Endothelial cell of umbilical vein (primary cell): ENCODE measurements around the gene GGA3. TPM values are rescaled to one million over a fixed set of nuclear protein-coding genes. Genes with fewer than 3 reads are reported as not detected.

Source experiments
- BruUV-seq: library from RNA; stranded (reverse); fragments of 400-500 nt; replicated peaks from 2 replicates; lab custom pipeline; 2021; lab: Mats Ljungman, UMichigan
- CTCF ChIA-PET: fragments of 300-600, 350-600 bp; sonication (Branson Sonifier 250); formaldehyde crosslinking; loops from one replicate; lab custom pipeline; 2021; ENCODE audit warnings: antibody characterized with exemption, inconsistent platforms; lab: Charles Lee
- POLR2A ChIA-PET: fragments of 300-600, 350-600 bp; sonication (Branson Sonifier 250); formaldehyde crosslinking; loops from one replicate; lab custom pipeline; 2021; ENCODE audit warnings: antibody characterized with exemption, inconsistent platforms; lab: Charles Lee
- DNase-seq: peaks from one replicate; pipeline ENCODE4 v3.0.0-alpha.2; 2011; ENCODE audit warnings: low read depth, low spot score
- FAIRE-seq: peaks from 2 replicates; lab custom pipeline; 2011; peaks lifted over from hg19 to GRCh38; lab: Jason Lieb, UNC
- H2AFZ ChIP-seq: 2 replicates; pipeline ENCODE4 v1.6.0; 2012; ENCODE audit warnings: low read depth, low read length, control low read depth, inconsistent platforms
- H3K27ac ChIP-seq: 2 replicates; pipeline ENCODE4 v1.5.1; 2011; ENCODE audit warnings: low read depth, mild to moderate bottlenecking, control low read depth, low read length, moderate library complexity; ENCODE audit not compliant: insufficient read depth
- H3K27me3 ChIP-seq, 2 experiments: 2 replicates each; pipeline versions ENCODE4 v1.6.0 to v1.6.1; 2011; ENCODE audit warnings: low read length in 2 of 2, mixed read lengths in 1 of 2; ENCODE audit not compliant: control insufficient read depth in 2 of 2, insufficient read depth in 2 of 2
- H3K36me3 ChIP-seq, 2 experiments: 2 replicates in 1 of 2; 3 replicates in 1 of 2; pipeline ENCODE4 v1.5.1; 2011; ENCODE audit warnings: low read length in 2 of 2, mild to moderate bottlenecking in 1 of 2, moderate library complexity in 1 of 2; ENCODE audit not compliant: control insufficient read depth in 2 of 2, insufficient read depth in 2 of 2; ENCODE audit errors: extremely low read depth in 1 of 2
- H3K4me1 ChIP-seq: 3 replicates; pipeline ENCODE4 v1.5.1; 2011; ENCODE audit warnings: mild to moderate bottlenecking, low read length; ENCODE audit not compliant: control insufficient read depth, insufficient read depth; ENCODE audit errors: extremely low read depth
- H3K4me2 ChIP-seq: 2 replicates; pipeline ENCODE4 v1.6.1; 2011; ENCODE audit warnings: low read length, control low read depth, mixed read lengths; ENCODE audit not compliant: insufficient read depth
- H3K4me3 ChIP-seq, 3 experiments: fragments of 200-600 bp in 1 of 3; sonication (generic), shearing (Covaris generic) in 1 of 3; replicated peaks in 1 of 3; 2 replicates each; pipeline ENCODE4 v1.5.1; 2011 to 2016; ENCODE audit warnings: control low read depth in 3 of 3, low read length in 3 of 3, mild to moderate bottlenecking in 2 of 3, inconsistent platforms in 1 of 3, low read depth in 1 of 3, moderate library complexity in 1 of 3; ENCODE audit not compliant: insufficient read depth in 1 of 3
- H3K79me2 ChIP-seq: 2 replicates; pipeline ENCODE4 v1.6.0; 2012; ENCODE audit warnings: low read length, inconsistent platforms; ENCODE audit not compliant: control insufficient read depth, insufficient read depth
- H3K9ac ChIP-seq: replicated peaks from 2 replicates; pipeline ENCODE3; 2011; ENCODE audit warnings: low read length, control low read depth; ENCODE audit not compliant: insufficient read depth; ENCODE audit errors: extremely low read depth
- H3K9me1 ChIP-seq: replicated peaks from 3 replicates; pipeline ENCODE4 v1.6.0; 2011; ENCODE audit warnings: mild to moderate bottlenecking, low read length; ENCODE audit not compliant: control insufficient read depth, insufficient read depth; ENCODE audit errors: extremely low read depth
- H3K9me3 ChIP-seq: replicated peaks from 2 replicates; pipeline ENCODE4 v1.5.1; 2012; ENCODE audit warnings: low read length, inconsistent platforms; ENCODE audit not compliant: control insufficient read depth, insufficient read depth
- H4K20me1 ChIP-seq: replicated peaks from 2 replicates; pipeline ENCODE3; 2011; ENCODE audit warnings: mild to moderate bottlenecking, low read length; ENCODE audit not compliant: control insufficient read depth, insufficient read depth; ENCODE audit errors: extremely low read depth
- EZH2 ChIP-seq: IDR thresholded peaks from 2 replicates; pipeline ENCODE4 v1.6.1; 2012; ENCODE audit warnings: borderline replicate concordance, low read depth, mild to moderate bottlenecking, moderate library complexity, low read length, inconsistent platforms; ENCODE audit not compliant: severe bottlenecking
- FOS ChIP-seq: IDR thresholded peaks from 2 replicates; pipeline ENCODE4 v1.6.1; 2011; ENCODE audit warnings: mild to moderate bottlenecking, low read length, moderate library complexity, borderline replicate concordance; ENCODE audit not compliant: insufficient read depth
- GATA2 ChIP-seq: IDR thresholded peaks from 2 replicates; pipeline ENCODE4 v1.7.0; 2011; ENCODE audit warnings: low read depth, mild to moderate bottlenecking, moderate library complexity, mixed read lengths, low read length; ENCODE audit not compliant: insufficient read length, insufficient read depth
- JUN ChIP-seq: IDR thresholded peaks from 2 replicates; pipeline ENCODE4 v1.6.1; 2011; ENCODE audit warnings: borderline replicate concordance, low read depth; ENCODE audit not compliant: insufficient read length, insufficient read depth
- MYC ChIP-seq: IDR thresholded peaks from one replicate; pipeline ENCODE4 v1.6.1; 2011; ENCODE audit warnings: mild to moderate bottlenecking, low read depth, low read length
- POLR2A ChIP-seq: IDR thresholded peaks from 2 replicates; pipeline ENCODE4 v1.6.1; 2012; ENCODE audit warnings: low read depth, mild to moderate bottlenecking, control low read depth, low read length
- POLR2AphosphoS5 ChIP-seq: IDR thresholded peaks from 2 replicates; pipeline ENCODE4 v1.6.1; 2012; ENCODE audit warnings: low read depth, mild to moderate bottlenecking, control low read depth, low read length, moderate library complexity; ENCODE audit not compliant: insufficient read depth
- dilution Hi-C: fragments of 300-500 bp; cut with MboI; formaldehyde crosslinking; loops from one replicate; pipeline ENCODE4 v1.15.0; 2019; ENCODE audit warnings: low sequenced_read_pairs; ENCODE audit not compliant: extremely low pct_ligation_motif_present
- intact Hi-C: fragments of 100-400 bp; cut with micrococcal nuclease; formaldehyde crosslinking; loops from one replicate; pipeline ENCODE4 v1.10.0; 2022
- polyA plus RNA-seq, 4 experiments: library from polyadenylated mRNA; depleted of rRNA in 3 of 4; stranded (reverse) in 3 of 4; unstranded in 1 of 4; fragments of >200 nt; gene quantifications; 2 replicates each; pipeline versions ENCODE4 v1.2.1 to v1.2.3, GENCODE V29; 2011 to 2012; ENCODE audit warnings: missing spikeins in 1 of 4
- total RNA-seq: library from RNA; stranded (reverse); gene quantifications from 2 replicates; pipeline ENCODE4 v1.2.3, GENCODE V29; 2021
- TF ChIP-seq, protein P1 (sequence below): IDR thresholded peaks from 2 replicates; pipeline ENCODE4 v1.6.1; 2011; ENCODE audit not compliant: insufficient read depth, insufficient read length
- TF ChIP-seq, protein P2 (sequence below), 2 donors: IDR thresholded peaks; 1 replicate in 1 of 2; 2 replicates in 1 of 2; pipeline ENCODE4 v1.5.1; 2011; ENCODE audit warnings: low read length in 2 of 2, mild to moderate bottlenecking in 2 of 2, moderate library complexity in 2 of 2, control low read depth in 1 of 2, inconsistent platforms in 1 of 2, low read depth in 1 of 2; ENCODE audit not compliant: insufficient read depth in 1 of 2; ENCODE audit errors: extremely low read depth in 1 of 2

Gene GGA3
- total and polyA plus RNA-seq, 2 donors (not counting 3 experiments of a cell fraction or from before 2014, with no cell fraction given): 41.2 to 62.9 TPM

DNA sequence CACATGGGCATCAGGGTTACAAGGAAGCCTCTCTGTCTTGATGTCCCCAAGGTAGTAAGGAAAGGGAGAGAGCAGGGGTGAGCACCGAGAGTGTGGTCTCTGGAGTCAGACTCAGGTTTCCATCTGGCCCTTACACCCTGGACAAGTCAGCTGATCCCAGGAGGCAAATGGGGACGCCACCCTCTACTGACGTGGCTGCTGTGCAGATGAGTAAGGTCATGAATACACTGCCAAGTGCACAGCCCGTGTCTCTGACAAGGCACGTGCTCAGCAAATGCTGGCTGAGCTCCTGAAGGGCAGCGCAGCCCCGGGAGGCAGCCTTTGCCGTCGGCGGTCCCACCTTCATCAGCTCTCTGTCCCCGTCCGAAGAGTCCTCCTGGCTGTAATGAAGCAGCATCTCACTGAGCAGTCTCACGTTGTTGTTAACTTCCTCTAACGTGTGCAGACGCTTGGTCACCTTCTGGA is 19.4 kb downstream of the GGA3 start:
- Histone ChIP-seq H3K4me2 (no peak overlapping the region), H3K4me3 (no peak overlapping the region), H4K20me1 (no peaks in the 10 kb centered on the region), H3K79me2 (no peaks in the 10 kb centered on the region), H3K27me3 (no peaks in the 10 kb centered on the region), H3K4me1 (no peaks in the 10 kb centered on the region), H3K9me3 (no peaks in the 10 kb centered on the region), H2AFZ (no peak overlapping the region), H3K9me1 (no peaks in the 10 kb centered on the region), H3K36me3 (peaks cover 5 to 67% of the 10 kb centered on the region in 2 experiments), H3K27ac (no peak overlapping the region), H3K9ac (no peak overlapping the region)
- DNase-seq (no peak), FAIRE-seq (no peak)
- dilution Hi-C loops: no loop called here
- no TSS peak for BruUV-seq
- TF ChIP-seq FOS (no peak), EZH2 (no peak)
- TF ChIP-seq, protein P1, sequence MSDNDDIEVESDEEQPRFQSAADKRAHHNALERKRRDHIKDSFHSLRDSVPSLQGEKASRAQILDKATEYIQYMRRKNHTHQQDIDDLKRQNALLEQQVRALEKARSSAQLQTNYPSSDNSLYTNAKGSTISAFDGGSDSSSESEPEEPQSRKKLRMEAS: no peak
- intact Hi-C loops: loop anchor here (2.0 kb wide), 1 partner anchor 163 kb away; the partner anchor contains the start of gene GRB2
- POLR2A ChIA-PET: interaction anchor here (0.5 kb wide), 1 partner anchor 169 kb away, joined by 3 read pairs; no protein-coding TSS in a partner anchor
- CTCF ChIA-PET: interaction anchor here (0.9 to 7.6 kb wide), 6 partner anchors 8 to 170 kb away, joined by 3 to 91 read pairs (median 4); partner anchors contain the start of gene MIF4GD

DNA sequence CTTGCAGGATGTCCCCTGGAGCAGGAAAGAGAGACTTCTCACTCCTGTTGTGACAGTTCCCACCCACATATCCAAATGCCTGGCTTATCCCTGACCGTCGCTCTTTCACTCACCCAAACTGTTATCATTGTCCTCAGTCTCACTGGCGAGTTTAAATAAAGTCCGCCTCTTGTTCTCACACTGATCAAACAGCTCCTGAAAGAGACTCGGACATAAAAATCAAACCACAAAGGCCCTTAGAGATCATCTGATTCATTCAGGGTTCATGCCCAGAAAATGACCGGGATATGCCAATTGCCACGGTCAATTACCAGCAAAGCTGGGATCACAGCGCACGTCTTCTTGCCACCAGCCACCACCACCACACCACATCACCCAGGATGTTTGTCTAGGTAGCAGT is 19.9 kb downstream of the GGA3 start:
- Histone ChIP-seq H3K4me2 (no peak overlapping the region), H3K27ac (no peak overlapping the region), H3K27me3 (no peaks in the 10 kb centered on the region), H3K9me1 (no peaks in the 10 kb centered on the region), H3K9me3 (no peaks in the 10 kb centered on the region), H3K9ac (no peak overlapping the region), H2AFZ (no peak overlapping the region), H3K4me1 (no peaks in the 10 kb centered on the region), H3K4me3 (no peak overlapping the region), H4K20me1 (no peaks in the 10 kb centered on the region), H3K79me2 (no peaks in the 10 kb centered on the region), H3K36me3 (peaks cover 5 to 68% of the 10 kb centered on the region in 2 experiments)
- BruUV-seq: no TSS peak
- no peak for TF ChIP-seq JUN
- TF ChIP-seq EZH2: no peak
- no peak for TF ChIP-seq GATA2
- TF ChIP-seq FOS: no peak
- TF ChIP-seq, protein P2, sequence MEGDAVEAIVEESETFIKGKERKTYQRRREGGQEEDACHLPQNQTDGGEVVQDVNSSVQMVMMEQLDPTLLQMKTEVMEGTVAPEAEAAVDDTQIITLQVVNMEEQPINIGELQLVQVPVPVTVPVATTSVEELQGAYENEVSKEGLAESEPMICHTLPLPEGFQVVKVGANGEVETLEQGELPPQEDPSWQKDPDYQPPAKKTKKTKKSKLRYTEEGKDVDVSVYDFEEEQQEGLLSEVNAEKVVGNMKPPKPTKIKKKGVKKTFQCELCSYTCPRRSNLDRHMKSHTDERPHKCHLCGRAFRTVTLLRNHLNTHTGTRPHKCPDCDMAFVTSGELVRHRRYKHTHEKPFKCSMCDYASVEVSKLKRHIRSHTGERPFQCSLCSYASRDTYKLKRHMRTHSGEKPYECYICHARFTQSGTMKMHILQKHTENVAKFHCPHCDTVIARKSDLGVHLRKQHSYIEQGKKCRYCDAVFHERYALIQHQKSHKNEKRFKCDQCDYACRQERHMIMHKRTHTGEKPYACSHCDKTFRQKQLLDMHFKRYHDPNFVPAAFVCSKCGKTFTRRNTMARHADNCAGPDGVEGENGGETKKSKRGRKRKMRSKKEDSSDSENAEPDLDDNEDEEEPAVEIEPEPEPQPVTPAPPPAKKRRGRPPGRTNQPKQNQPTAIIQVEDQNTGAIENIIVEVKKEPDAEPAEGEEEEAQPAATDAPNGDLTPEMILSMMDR (IDR thresholded peaks at IDR 0.05; ENCODE audit: extremely low read depth in 1 of 2, insufficient read depth in 1 of 2, low read depth in 1 of 2, low read length in 2 of 2): no peak
- no peak for TF ChIP-seq MYC
- TF ChIP-seq POLR2AphosphoS5: no peak
- TF ChIP-seq POLR2A: no peak
- TF ChIP-seq, protein P1: no peak
- intact Hi-C loops (loop anchor here (2.0 kb wide), 1 partner anchor 163 kb away; the partner anchor contains the start of gene GRB2), dilution Hi-C loops (no loop called here)
- DNase-seq (no peak), FAIRE-seq (no peak)
- POLR2A ChIA-PET: interaction anchor here (0.5 kb wide), 1 partner anchor 169 kb away, joined by 3 read pairs; no protein-coding TSS in a partner anchor
- CTCF ChIA-PET: interaction anchor here (0.9 to 7.6 kb wide), 6 partner anchors 8 to 171 kb away, joined by 3 to 91 read pairs (median 4); partner anchors contain the start of gene MIF4GD
